ENCODE results near the gene TOLLIP.

DNA sequence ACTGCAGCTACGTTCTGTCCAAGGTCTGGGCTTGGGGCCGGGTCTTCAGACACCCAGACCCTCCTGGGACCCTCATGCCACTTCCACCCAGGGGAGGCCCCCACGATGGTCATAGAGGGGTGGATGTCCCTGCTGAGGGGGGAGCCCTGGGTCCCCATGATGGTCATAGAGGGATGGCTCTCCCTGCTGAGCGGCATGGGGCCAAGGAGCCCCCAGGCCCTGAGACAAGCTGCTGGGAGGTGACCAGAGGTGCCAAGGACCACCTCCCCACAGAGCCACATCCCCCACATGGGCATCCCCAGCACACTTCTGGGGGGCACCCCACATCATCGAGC lies 79.3 kb downstream of the TOLLIP start:
- TF ChIP-seq, protein P1, sequence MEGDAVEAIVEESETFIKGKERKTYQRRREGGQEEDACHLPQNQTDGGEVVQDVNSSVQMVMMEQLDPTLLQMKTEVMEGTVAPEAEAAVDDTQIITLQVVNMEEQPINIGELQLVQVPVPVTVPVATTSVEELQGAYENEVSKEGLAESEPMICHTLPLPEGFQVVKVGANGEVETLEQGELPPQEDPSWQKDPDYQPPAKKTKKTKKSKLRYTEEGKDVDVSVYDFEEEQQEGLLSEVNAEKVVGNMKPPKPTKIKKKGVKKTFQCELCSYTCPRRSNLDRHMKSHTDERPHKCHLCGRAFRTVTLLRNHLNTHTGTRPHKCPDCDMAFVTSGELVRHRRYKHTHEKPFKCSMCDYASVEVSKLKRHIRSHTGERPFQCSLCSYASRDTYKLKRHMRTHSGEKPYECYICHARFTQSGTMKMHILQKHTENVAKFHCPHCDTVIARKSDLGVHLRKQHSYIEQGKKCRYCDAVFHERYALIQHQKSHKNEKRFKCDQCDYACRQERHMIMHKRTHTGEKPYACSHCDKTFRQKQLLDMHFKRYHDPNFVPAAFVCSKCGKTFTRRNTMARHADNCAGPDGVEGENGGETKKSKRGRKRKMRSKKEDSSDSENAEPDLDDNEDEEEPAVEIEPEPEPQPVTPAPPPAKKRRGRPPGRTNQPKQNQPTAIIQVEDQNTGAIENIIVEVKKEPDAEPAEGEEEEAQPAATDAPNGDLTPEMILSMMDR (IDR thresholded peaks at IDR 0.05; ENCODE audit: insufficient read depth, low read length): no peak
- no peak for TF ChIP-seq POLR2AphosphoS5 (IDR thresholded peaks at IDR 0.05; ENCODE audit: low read depth)
- no peak for TF ChIP-seq GABPA (IDR thresholded peaks at IDR 0.05; ENCODE audit: low read depth)
- TF ChIP-seq, protein P2, sequence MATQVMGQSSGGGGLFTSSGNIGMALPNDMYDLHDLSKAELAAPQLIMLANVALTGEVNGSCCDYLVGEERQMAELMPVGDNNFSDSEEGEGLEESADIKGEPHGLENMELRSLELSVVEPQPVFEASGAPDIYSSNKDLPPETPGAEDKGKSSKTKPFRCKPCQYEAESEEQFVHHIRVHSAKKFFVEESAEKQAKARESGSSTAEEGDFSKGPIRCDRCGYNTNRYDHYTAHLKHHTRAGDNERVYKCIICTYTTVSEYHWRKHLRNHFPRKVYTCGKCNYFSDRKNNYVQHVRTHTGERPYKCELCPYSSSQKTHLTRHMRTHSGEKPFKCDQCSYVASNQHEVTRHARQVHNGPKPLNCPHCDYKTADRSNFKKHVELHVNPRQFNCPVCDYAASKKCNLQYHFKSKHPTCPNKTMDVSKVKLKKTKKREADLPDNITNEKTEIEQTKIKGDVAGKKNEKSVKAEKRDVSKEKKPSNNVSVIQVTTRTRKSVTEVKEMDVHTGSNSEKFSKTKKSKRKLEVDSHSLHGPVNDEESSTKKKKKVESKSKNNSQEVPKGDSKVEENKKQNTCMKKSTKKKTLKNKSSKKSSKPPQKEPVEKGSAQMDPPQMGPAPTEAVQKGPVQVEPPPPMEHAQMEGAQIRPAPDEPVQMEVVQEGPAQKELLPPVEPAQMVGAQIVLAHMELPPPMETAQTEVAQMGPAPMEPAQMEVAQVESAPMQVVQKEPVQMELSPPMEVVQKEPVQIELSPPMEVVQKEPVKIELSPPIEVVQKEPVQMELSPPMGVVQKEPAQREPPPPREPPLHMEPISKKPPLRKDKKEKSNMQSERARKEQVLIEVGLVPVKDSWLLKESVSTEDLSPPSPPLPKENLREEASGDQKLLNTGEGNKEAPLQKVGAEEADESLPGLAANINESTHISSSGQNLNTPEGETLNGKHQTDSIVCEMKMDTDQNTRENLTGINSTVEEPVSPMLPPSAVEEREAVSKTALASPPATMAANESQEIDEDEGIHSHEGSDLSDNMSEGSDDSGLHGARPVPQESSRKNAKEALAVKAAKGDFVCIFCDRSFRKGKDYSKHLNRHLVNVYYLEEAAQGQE (IDR thresholded peaks at IDR 0.05; ENCODE audit: insufficient replicate concordance, low read depth): no peak
